Ovary (tissue), 3 donors: ENCODE results near the gene B4GALNT1.

ENCODE experiments used
- EP300 ChIP-seq: sonication (generic); formaldehyde crosslinking; IDR thresholded peaks from one replicate; pipeline ENCODE4 v1.6.1; 2017; ENCODE audit warnings: antibody characterized with exemption
- POLR2A ChIP-seq: fragments of 450-650 bp; IDR thresholded peaks from one replicate; pipeline ENCODE4 v1.6.1; 2017; ENCODE audit warnings: antibody characterized with exemption, mild to moderate bottlenecking, moderate library complexity
- TF ChIP-seq, protein P1 (sequence below), 3 donors: fragments of 450-650 bp in 2 of 3; fragments of 200-600 bp in 1 of 3; IDR thresholded peaks; one replicate each; pipeline versions ENCODE4 v1.5.1 to v1.8.0; 2016 to 2022; ENCODE audit warnings: antibody characterized with exemption in 3 of 3, mild to moderate bottlenecking in 1 of 3
- donor health status: DM: no; HTN: no; CAD: no.

DNA sequence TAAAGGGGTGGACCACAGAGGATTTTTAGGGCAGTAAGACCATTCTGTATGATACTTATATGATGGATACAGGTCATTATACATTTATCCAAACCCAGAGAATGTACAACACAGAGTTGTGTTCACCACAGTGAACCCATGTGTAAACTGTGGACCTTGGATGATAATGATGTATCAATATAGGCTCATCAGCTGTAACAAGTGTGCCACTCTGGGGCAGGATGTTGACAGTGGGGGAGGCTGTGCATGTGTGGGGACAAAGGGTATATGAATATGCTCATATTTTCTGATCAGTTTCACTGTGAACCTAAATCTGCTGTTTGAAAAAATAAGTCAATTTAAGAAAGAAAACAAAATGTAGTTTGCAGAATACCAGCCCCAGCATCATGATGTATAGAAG, 46.7 kb upstream of the B4GALNT1 start:
- TF ChIP-seq, protein P1, sequence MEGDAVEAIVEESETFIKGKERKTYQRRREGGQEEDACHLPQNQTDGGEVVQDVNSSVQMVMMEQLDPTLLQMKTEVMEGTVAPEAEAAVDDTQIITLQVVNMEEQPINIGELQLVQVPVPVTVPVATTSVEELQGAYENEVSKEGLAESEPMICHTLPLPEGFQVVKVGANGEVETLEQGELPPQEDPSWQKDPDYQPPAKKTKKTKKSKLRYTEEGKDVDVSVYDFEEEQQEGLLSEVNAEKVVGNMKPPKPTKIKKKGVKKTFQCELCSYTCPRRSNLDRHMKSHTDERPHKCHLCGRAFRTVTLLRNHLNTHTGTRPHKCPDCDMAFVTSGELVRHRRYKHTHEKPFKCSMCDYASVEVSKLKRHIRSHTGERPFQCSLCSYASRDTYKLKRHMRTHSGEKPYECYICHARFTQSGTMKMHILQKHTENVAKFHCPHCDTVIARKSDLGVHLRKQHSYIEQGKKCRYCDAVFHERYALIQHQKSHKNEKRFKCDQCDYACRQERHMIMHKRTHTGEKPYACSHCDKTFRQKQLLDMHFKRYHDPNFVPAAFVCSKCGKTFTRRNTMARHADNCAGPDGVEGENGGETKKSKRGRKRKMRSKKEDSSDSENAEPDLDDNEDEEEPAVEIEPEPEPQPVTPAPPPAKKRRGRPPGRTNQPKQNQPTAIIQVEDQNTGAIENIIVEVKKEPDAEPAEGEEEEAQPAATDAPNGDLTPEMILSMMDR (IDR thresholded peaks at IDR 0.05), result no peak
- TF ChIP-seq POLR2A, result no peak
- TF ChIP-seq EP300, result no peak
